ENCODE data around the gene TGDS.

DNA sequence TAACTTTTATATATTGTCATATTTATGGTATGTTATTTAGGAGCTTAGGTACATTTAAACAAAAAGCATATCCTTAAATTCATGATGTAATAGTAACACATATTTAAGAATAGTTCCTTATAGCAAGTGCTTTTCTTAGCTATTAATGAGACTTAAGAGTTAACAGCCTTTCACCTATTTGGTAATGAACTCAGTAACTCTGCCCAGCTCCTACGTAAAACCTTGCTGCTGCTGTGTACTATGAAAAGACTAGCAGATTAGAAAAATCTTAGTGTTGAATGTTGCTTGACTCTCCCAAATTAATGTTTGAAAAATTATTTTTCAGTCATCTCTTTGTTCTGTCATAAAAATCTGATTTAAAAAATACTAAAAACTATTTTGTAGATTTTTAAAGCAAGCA lies 12.6 kb upstream of the TGDS start:
- no peak for TF ChIP-seq EZH2 (IDR thresholded peaks at IDR 0.05; ENCODE audit: borderline replicate concordance, low read length)
- TF ChIP-seq, protein P1, sequence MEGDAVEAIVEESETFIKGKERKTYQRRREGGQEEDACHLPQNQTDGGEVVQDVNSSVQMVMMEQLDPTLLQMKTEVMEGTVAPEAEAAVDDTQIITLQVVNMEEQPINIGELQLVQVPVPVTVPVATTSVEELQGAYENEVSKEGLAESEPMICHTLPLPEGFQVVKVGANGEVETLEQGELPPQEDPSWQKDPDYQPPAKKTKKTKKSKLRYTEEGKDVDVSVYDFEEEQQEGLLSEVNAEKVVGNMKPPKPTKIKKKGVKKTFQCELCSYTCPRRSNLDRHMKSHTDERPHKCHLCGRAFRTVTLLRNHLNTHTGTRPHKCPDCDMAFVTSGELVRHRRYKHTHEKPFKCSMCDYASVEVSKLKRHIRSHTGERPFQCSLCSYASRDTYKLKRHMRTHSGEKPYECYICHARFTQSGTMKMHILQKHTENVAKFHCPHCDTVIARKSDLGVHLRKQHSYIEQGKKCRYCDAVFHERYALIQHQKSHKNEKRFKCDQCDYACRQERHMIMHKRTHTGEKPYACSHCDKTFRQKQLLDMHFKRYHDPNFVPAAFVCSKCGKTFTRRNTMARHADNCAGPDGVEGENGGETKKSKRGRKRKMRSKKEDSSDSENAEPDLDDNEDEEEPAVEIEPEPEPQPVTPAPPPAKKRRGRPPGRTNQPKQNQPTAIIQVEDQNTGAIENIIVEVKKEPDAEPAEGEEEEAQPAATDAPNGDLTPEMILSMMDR (IDR thresholded peaks at IDR 0.05; ENCODE audit: low read length) = no peak

Measured in OCI-LY1 (cell line).